Ecto neural progenitor cell (in vitro differentiated cells): ENCODE measurements around the gene ZNF784.

ENCODE experiments used
- DNase-seq: peaks from one replicate; pipeline ENCODE4 v3.0.0-alpha.2; 2018; ENCODE audit warnings: low spot score

Gene ZNF784

GRCh38 chr19:55643003-55643886 is 18.9 kb upstream of the ZNF784 start, which contains the start of gene ZNF581:
TSS of gene ZNF581 (plus strand) at chr19:55643649. CDS start at chr19:55644572, 923 bp downstream.
- peak; percentile 81 for DNase-seq

- no peak for DNase-seq
These were observed 18.0 kb upstream of the ZNF784 start for GRCh38 chr19:55642153-55643002.

DNA sequence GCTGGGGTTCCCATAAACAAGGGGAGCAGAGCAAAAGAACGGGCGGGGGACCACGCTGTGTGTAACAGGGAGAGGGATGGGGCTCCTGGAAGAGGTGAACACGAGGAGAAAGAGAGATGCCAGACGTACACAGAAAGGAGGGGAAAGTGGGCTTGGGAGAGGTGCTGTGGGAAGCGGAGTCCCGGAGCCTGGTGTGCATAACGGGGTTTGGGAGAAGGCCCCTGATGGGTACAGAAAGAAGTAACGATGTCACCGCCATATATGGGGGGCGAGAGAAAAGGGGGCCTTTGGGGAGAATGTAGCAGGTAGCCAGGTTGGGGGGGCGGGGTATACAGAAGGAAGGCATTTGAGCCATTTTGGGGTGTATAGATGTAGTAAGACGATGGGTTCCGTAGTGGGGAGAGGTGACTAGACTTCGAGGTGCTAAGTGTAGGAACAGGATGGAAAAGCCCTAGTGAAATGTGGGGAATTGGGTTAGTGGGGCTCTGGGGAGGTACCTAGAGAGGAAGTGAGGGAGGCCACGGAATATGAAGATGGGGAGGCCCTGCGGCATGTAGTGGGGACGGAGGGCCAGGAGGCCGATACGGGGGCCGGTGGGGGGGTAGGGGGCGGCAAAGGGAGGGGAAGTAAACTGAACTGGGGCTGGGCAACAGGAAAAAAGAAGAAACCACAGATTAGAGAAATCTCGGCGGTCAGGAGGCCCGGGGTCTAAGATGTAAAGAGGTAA is 17.2 kb upstream of the ZNF784 start:
- DNase-seq, result no peak

DNA sequence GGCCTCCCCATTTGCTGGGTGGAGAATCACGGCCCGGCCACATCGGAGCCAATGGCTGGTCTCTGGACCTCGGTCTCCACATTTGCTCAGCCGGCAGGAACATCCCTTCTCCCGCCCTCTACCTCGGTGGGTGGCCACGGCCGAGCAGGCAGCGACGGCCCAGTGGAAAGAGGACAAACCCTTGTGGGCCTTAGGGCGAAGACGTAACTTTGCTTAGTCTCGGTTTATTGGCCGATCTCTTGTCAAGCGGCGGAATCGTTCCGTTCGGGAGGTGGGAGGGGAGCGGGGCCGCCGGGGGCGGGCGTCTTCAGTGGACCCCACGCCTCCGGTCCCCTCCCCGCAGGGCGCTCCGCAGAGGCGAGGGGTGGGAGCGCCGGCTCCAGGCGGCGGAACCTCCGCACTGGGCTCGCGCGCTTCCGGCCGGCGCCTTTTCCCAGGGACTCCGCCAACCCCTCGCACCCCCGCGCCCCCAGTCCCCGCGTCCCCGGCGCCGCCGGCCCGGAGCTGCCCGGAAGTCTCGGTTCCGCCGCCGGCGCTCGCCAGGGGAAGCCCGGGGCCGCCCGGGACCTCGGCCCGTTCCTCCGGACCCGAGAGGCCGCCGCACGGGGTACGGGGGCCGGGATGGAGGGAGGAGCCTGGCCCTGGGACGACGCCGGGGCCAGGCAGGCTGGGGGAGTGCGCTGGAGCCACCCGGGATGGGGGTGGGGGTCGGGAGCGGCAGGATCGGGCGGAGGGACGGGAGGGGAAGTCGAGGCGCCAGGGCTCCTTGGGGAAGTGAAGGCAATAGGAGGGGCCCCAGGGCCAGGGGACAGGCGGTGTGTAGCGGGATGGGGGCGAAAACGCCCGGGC is 16.4 kb upstream of the ZNF784 start, which contains the start of gene ZNF580:
Gene ZNF580 (plus strand): TSS at position 426 of the 849 bp plus-strand sequence. CDS start 1,507 bp downstream, outside the sequence.
- DNase-seq, result peak; percentile 82

DNA sequence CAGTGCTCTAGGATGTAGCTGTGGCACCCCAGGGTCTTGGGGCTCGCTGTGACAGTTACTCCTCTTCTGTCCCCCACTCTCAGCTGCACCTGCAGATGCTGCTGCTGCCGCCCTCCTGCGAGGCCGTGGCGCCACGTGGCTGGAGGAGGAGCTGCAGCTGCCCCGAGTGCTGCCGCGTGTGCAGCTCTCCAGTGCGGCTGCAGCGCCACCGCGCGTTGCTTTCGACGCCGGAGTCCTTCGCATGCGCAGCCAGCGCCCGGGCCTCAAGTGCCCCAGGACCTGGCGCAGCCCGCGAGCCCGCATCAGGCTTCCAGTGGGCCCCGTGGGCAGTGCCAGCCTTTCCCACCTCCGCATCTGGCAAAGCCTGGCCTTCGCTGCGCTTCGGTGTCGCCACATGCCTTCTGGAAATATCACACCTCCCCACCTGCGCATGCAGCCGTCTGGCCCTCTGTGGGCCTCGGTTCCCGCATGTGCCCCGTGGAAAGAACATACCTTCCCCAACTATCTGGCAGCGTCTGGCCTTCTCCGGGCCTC is 15.7 kb upstream of the ZNF784 start:
- DNase-seq, result no peak

- no peak for DNase-seq
These were observed 14.5 kb upstream of the ZNF784 start for GRCh38 chr19:55638864-55639359.

GRCh38 chr19:55637534-55637933 is 13.2 kb upstream of the ZNF784 start:
- no peak for DNase-seq

- DNase-seq, result no peak
These were observed 12.4 kb upstream of the ZNF784 start for GRCh38 chr19:55636723-55637122.

GRCh38 chr19:55635856-55636440 is 11.6 kb upstream of the ZNF784 start:
- no peak for DNase-seq

DNA sequence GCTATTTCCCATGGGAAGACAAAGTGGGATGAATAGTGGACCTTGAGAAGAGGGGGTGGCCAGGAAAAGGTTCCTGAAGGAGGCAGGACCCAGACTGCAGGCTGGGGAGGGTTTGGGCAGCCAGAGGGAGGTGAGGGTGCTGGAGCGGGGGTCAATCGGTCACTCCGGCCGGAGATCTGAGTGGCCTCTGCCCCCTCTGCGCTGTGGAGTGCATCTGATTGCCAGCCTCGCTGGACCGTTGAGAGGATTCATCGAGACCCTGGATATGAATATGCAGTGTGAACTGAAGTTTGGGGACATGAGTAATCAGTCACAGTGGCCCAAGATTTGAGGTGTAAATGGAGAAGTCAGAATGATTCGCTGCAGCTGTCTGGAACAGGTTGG is 11.0 kb upstream of the ZNF784 start:
- no peak for DNase-seq

GRCh38 chr19:55633861-55634260 is 9.5 kb upstream of the ZNF784 start:
- no peak for DNase-seq

GRCh38 chr19:55632463-55632834 is 8.1 kb upstream of the ZNF784 start:
- peak; percentile 86 for DNase-seq

GRCh38 chr19:55626350-55626749 is 2.0 kb upstream of the ZNF784 start:
- no peak for DNase-seq

DNA sequence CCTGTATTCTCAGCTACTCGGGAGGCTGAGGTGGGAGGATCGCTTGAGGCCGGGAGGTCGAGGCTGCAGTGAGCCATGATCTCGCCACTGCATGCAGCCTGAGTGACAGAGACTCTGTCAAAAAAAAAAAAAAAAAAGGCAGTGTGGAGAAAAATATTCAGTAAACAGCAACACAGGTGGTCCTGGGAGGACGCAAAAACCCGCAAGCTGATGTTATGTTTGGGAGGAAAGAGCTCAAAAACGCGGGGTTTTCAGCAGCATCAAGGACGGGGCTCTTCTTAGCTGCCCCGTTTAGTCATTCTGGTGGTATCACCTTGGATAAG is 599 bp upstream of the ZNF784 start:
- no peak for DNase-seq

DNA sequence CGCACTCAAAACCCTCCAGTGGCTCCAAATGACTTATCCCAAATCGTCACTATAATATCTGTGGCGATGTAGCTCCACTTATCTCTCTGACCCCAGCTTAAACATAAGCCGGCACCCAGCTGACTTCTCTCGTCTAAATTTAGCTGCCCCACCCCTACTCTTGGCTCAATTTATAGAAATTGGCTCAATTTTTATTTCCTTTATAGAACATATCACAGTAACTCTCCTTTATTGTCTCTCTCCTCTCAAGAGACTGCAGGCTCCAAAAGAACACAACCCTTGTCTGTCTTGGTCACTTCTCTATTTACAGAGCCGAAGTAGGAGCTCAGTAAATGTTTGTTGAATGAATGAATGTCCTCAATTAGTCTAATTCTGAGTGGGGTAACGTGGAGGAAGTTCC is 805 bp downstream of the ZNF784 start:
- no peak for DNase-seq

DNA sequence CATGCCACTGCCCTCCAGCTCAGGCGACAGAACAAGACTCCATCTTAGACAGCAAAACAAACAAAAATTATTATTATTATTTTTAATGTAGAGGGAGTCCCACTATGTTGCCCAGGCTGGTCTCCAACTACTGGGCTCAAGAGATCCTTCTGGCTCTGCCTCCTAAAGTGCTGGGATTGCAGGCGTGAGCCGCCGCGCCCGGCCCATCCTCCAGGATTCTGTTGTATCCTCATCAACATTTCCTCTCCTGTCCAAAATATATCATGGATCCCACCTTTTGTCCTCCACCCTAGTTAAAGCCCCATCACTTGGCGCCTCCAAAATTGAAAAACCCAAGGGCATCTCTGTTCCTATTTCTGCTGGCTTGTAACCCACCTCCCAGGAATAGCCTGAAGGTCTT is 1.2 kb downstream of the ZNF784 start:
- no peak for DNase-seq

- no peak for DNase-seq
These were observed 2.0 kb downstream of the ZNF784 start for GRCh38 chr19:55622242-55622969.

GRCh38 chr19:55621673-55622231 is 2.6 kb downstream of the ZNF784 start:
- no peak for DNase-seq

DNA sequence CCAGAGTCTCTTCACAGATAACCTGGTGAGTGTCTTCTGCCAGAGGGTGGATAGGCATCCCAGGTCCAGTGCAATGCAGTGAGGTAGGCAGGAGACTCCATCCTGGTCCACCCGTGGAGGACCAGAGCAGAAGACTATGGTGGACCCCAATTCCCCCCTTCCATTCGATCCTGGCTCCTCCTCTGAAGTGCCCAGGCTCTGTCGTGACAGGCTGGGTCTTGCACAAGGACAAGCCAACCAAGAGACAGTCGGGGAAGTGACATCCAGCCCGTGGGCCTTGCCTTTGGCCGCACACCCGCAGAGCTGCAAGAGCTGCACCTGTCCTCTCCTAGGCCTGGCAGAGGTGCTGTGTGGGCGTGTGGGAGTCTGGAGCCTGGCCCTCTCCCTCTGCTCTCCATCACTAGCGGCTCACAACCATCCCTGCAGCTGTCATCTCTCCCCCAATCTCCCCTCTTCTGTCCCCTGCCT is 3.1 kb downstream of the ZNF784 start:
- no peak for DNase-seq
